Ovary (tissue), 9 donors: ENCODE measurements around the gene POT1. TPM values are rescaled to one million over a fixed set of nuclear protein-coding genes. Genes with fewer than 3 reads are reported as not detected.

Experiments used
- DNase-seq, 5 donors: peaks; one replicate each; pipeline ENCODE4 v3.0.0-alpha.2; 2019 to 2020
- H3K27ac ChIP-seq, 2 donors: fragments of 200-600 bp; one replicate each; pipeline versions ENCODE4 v1.5.1 to v1.8.0; 2019 to 2022
- H3K27me3 ChIP-seq: fragments of 200-600 bp; one replicate; pipeline ENCODE4 v1.8.0; 2022
- H3K36me3 ChIP-seq: fragments of 200-600 bp; sonication (generic); one replicate; pipeline ENCODE4 v1.5.1; 2019
- H3K4me1 ChIP-seq: one replicate; pipeline ENCODE4 v1.8.1; 2013; ENCODE audit warnings: mild to moderate bottlenecking, moderate library complexity; ENCODE audit not compliant: insufficient read depth
- H3K4me3 ChIP-seq: fragments of 200-600 bp; sonication (generic); one replicate; pipeline ENCODE4 v1.5.1; 2017
- H3K9me3 ChIP-seq, 2 donors: fragments of 200-600 bp in 1 of 2; sonication (generic) in 1 of 2; one replicate each; pipeline versions ENCODE4 v1.5.1 to v1.8.1; 2013 to 2019; ENCODE audit warnings: mild to moderate bottlenecking in 1 of 2, moderate library complexity in 1 of 2
- CTCF ChIP-seq, 3 donors: fragments of 450-650 bp in 2 of 3; fragments of 200-600 bp in 1 of 3; IDR thresholded peaks; one replicate each; pipeline versions ENCODE4 v1.5.1 to v1.8.0; 2016 to 2022; ENCODE audit warnings: antibody characterized with exemption in 3 of 3, mild to moderate bottlenecking in 1 of 3
- EP300 ChIP-seq: sonication (generic); formaldehyde crosslinking; IDR thresholded peaks from one replicate; pipeline ENCODE4 v1.6.1; 2017; ENCODE audit warnings: antibody characterized with exemption
- POLR2A ChIP-seq: fragments of 450-650 bp; IDR thresholded peaks from one replicate; pipeline ENCODE4 v1.6.1; 2017; ENCODE audit warnings: antibody characterized with exemption, mild to moderate bottlenecking, moderate library complexity
- WGBS, 3 donors: extraction: QIAGEN DNeasy Blood & Tissue Kit in 1 of 3; methylation state at CpG; one replicate each; pipeline versions ENCODE4 v1.1.5 to v1.1.7; 2013 to 2017; 5-methylcytosine and 5-hydroxymethylcytosine counted together
- intact Hi-C, 4 donors: fragments of 100-400 bp; cut with DNase I; formaldehyde crosslinking; loops; one replicate each; pipeline versions ENCODE4 v1.11.0 to v1.15.1; 2022 to 2023
- polyA plus RNA-seq, 2 donors: library from polyadenylated mRNA; stranded (reverse); fragments of 200-250 nt in 1 of 2; fragments of 350-450 nt in 1 of 2; fragmentation: Illumina TruSeq in 1 of 2; extraction: RNeasy Lipid Tissue Mini Kit (QIAGEN cat#74804) in 1 of 2; gene quantifications; one replicate each; pipeline ENCODE4 v1.2.3, GENCODE V29; 2013 to 2014
- total RNA-seq, 7 donors: library from RNA; depleted of rRNA in 2 of 7; stranded (reverse); fragments of >200 nt in 2 of 7; fragmentation: NEBNext Ultra II Directional in 3 of 7; extraction: Animal tissue kit (Norgen Biotek cat#: 25700) in 3 of 7; gene quantifications; one replicate each; pipeline versions ENCODE4 v1.1.0 to v1.2.4, GENCODE V29; 2016 to 2023
- donor health status: DM: no; HTN: no; CAD: no; lungs with moderate emphysema.
- donor health status: DM: no; HTN: no; CAD: no.
- donor health status: Bipolar disorder and iron deficiency.
- donor health status: DM: yes; HTN: yes; CAD: no.
- donor health status: DM: no; HTN: no; CAD: no.
- donor health status: DM: yes; HTN: yes; CAD: no.

POT1 gene
- total and polyA plus RNA-seq, 9 donors, result 12.3 to 33.0 (median 19.8) TPM

- Histone ChIP-seq H3K27me3 (no peaks in the 10 kb centered on the region), H3K27ac (no peak overlapping the region), H3K36me3 (no peaks in the 10 kb centered on the region), H3K4me1 (no peaks in the 10 kb centered on the region), H3K4me3 (no peak overlapping the region), H3K9me3 (no peaks in the 10 kb centered on the region)
- TF ChIP-seq EP300, result no peak
- no peak for TF ChIP-seq CTCF (IDR thresholded peaks at IDR 0.05)
- no peak for TF ChIP-seq POLR2A
- no peak for DNase-seq
- intact Hi-C loops, result no loop called here
- WGBS, 3 donors, result 72 to 76% (median 72%) methylated on average over 1 of the region's 1 CpG
Observed at GRCh38 chr7:124956160-124956559, 26.5 kb upstream of the POT1 start.

GRCh38 chr7:124954790-124955189 lies 25.2 kb upstream of the POT1 start:
- Histone ChIP-seq H3K9me3 (no peaks in the 10 kb centered on the region), H3K27me3 (no peaks in the 10 kb centered on the region), H3K27ac (no peak overlapping the region), H3K4me3 (no peak overlapping the region), H3K4me1 (no peaks in the 10 kb centered on the region), H3K36me3 (no peaks in the 10 kb centered on the region)
- TF ChIP-seq CTCF (IDR thresholded peaks at IDR 0.05), result no peak
- no peak for TF ChIP-seq EP300
- no peak for TF ChIP-seq POLR2A
- no peak for DNase-seq
- intact Hi-C loops, result no loop called here

DNA sequence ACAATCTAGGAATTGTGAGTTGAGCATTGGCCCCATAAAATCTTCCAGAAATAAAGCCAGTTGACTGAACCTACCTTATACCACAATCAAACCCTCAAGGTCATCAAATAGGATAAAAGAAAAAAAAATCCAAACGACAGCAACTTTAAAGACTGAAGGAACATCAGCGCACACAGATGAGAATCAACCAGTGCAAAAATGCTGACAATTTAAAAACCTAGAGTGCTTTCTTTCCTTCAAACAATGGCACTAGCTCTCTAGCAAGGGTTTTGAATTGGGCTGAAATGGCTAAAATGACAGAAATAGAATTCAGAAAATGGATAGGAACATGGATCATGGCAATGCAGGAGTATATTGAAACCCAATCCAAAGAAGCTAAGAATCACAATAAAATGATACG lies 16.1 kb upstream of the POT1 start:
- H3K4me3 ChIP-seq, result no peak overlapping the region
- no peaks in the 10 kb centered on the region for H3K9me3 ChIP-seq
- no peak for DNase-seq
- WGBS, 3 donors, result 90 to 96% (median 95%) methylated on average over 3 of the region's 3 CpGs
- H3K4me1 ChIP-seq, result no peaks in the 10 kb centered on the region
- TF ChIP-seq POLR2A, result no peak
- TF ChIP-seq EP300, result no peak
- TF ChIP-seq CTCF (IDR thresholded peaks at IDR 0.05), result no peak
- no peaks in the 10 kb centered on the region for H3K36me3 ChIP-seq
- H3K27ac ChIP-seq, result no peak overlapping the region
- intact Hi-C loops, result no loop called here
- no peaks in the 10 kb centered on the region for H3K27me3 ChIP-seq

GRCh38 chr7:124943472-124943871 lies 13.8 kb upstream of the POT1 start:
- H3K27me3 ChIP-seq, result no peaks in the 10 kb centered on the region
- no peak overlapping the region for H3K27ac ChIP-seq
- TF ChIP-seq POLR2A (no peak), EP300 (no peak), CTCF (IDR thresholded peaks at IDR 0.05) (no peak)
- H3K9me3 ChIP-seq, result no peaks in the 10 kb centered on the region
- no peak for DNase-seq
- intact Hi-C loops, result no loop called here
- no peaks in the 10 kb centered on the region for H3K36me3 ChIP-seq
- WGBS, 3 donors, result 67 to 86% (median 73%) methylated on average over 2 of the region's 2 CpGs
- H3K4me3 ChIP-seq, result no peak overlapping the region
- no peaks in the 10 kb centered on the region for H3K4me1 ChIP-seq

DNA sequence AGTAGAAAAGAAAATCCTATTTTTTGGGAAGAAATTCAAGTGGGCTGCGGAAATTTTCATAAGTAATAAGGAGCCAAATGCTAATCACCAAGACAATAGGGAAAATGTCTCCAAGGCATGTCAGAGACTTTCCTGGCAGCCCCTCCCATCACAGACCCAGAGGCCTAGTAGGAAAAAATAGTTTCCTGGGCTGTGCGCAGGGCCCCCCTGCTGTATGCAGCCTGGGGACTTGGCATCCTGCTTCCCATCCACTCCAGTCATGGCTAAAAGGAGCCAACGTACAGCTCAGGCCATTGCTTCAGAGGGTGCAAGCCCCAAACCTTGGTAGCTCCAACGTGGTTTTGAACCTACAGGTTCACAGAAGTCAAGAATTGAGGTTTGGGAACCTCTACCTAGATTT lies 12.8 kb upstream of the POT1 start:
- DNase-seq, result no peak
- TF ChIP-seq POLR2A, result no peak
- no peak for TF ChIP-seq EP300
- Histone ChIP-seq H3K9me3 (no peaks in the 10 kb centered on the region), H3K27me3 (no peaks in the 10 kb centered on the region), H3K27ac (no peak overlapping the region), H3K36me3 (no peaks in the 10 kb centered on the region), H3K4me1 (no peaks in the 10 kb centered on the region), H3K4me3 (no peak overlapping the region)
- WGBS, 3 donors, result 78 to 86% (median 78%) methylated on average over 4 of the region's 4 CpGs
- intact Hi-C loops, result no loop called here
